OCI-LY1 (cell line): Measurements from ENCODE around the gene MAF.

Experiments used
- CTCF ChIP-seq: fragments of 200-600 bp; sonication (generic), shearing (Covaris generic); IDR thresholded peaks from 2 replicates; pipeline ENCODE4 v1.5.1; 2017; ENCODE audit warnings: mild to moderate bottlenecking, antibody characterized with exemption, low read length, moderate library complexity, mixed read lengths
- EZH2 ChIP-seq: fragments of 200-600 bp; sonication (generic), shearing (Covaris generic); IDR thresholded peaks from 2 replicates; pipeline ENCODE4 v1.8.0; 2017; ENCODE audit warnings: borderline replicate concordance, mixed run types, mild to moderate bottlenecking, antibody characterized with exemption, low read length, moderate library complexity, mixed read lengths

GRCh38 chr16:79595931-79596450, 4.5 kb downstream of the MAF start:
- no peak for TF ChIP-seq CTCF
- TF ChIP-seq EZH2: no peak
